Measurements from ENCODE around the gene KCNQ2. TPM values are rescaled to one million over a fixed set of nuclear protein-coding genes. Genes with fewer than 3 reads are reported as not detected.

KCNQ2 gene
- total RNA-seq, 1 experiment from 2014 or later, result not detected

DNA sequence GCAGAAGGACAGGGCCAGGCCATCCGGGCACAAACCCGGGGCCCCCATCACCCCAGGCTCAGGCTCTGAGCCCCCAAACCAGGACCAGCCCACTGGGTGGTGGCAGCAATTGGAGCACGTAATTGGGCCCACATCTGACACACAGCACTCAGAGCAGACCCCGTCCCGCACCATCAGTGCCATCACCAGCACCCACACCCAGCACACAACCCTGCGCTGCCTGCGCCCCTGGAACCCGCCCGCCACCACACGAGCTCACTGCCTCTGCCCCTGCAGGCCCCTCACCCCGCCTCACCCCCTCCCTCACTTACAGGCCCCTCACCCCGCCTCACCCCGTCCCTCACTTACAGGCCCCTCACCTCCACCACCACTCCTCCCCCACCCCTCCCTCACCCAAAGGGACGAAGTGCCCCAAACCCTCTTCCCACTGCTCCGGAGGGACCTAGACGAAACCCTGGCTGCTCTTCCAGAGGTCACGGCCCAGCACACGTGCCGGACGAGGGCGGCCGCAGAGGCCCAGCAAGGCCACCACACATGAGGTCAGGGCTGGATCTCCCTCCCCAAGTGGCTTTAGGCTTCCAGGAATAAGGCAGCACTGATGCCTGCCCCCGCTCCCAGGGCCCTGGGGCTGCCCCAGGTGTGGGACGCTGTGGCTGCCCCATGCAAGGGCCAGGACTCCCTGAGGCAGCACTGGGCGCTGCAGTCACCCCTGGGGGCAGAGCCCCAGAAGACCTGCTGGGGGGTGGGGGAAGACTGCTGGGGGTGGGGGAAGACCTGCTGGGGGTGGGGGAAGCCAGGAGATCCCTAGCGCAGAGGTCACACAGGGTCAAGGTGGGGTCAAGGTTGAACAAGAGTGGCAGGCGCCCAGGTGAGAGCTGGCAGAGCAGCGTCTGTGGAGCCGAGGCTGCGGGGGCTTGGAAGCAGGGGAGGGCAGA, 22.4 kb downstream of the KCNQ2 start:
- H3K27me3 ChIP-seq, result peaks cover 65% of the 10 kb centered on the region
- H3K4me1 ChIP-seq, result peaks cover 6% of the 10 kb centered on the region; the same call in 1 of the 2 replicates
- H3K36me3 ChIP-seq, result no peaks in the 10 kb centered on the region
- H3K4me3 ChIP-seq, result no peak overlapping the region
- DNase-seq, result no peak
- no peaks in the 10 kb centered on the region for H3K9me3 ChIP-seq (replicated peaks)
- no peak overlapping the region for H3K27ac ChIP-seq

DNA sequence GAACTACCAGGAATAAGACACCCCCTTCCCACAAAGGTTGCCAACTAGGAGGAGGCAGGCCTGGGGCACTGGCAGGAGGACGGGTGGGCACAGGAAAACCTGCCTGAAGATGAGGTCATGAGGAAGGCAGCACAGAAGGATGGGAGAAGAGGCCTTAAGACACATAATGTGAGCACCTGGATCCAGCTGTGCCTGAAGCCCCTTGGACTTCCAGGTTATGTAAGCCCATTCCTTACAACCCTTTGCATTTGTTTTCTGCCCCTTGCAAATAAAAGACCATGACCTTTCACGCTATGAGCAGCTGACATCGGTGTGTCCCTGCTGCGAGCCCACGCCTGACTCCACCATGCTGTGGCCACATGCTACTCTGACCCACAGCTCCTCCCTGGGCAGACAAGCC, 23.4 kb downstream of the KCNQ2 start:
- H3K4me1 ChIP-seq, result no peaks in the 10 kb centered on the region
- H3K36me3 ChIP-seq, result no peaks in the 10 kb centered on the region
- H3K4me3 ChIP-seq, result no peak overlapping the region
- no peak for DNase-seq
- no peak overlapping the region for H3K27ac ChIP-seq
- no peaks in the 10 kb centered on the region for H3K9me3 ChIP-seq (replicated peaks)
- peaks cover 55% of the 10 kb centered on the region for H3K27me3 ChIP-seq

DNA sequence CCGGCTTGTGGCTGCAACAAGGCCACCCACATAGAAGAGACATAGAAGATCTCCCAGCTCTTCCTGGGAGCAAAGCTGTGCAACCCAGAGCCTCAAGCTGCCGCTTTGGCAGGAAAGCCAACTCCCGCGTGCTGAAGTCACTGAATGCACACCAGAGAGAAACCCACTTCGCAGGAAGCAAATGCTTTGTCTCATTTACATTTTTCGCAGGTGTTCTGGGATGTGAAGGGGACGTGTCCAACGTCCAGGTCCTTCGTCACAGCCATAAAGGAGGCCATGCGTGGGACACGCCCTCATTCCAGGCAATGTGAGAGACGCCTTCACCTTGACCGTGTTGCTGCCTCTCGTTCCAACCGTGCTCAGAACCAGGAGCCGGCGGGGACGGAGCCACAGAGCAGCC, 24.4 kb downstream of the KCNQ2 start:
- H3K4me3 ChIP-seq, result no peak overlapping the region
- H3K36me3 ChIP-seq, result no peaks in the 10 kb centered on the region
- H3K9me3 ChIP-seq (replicated peaks), result no peaks in the 10 kb centered on the region
- no peaks in the 10 kb centered on the region for H3K4me1 ChIP-seq
- no peak for DNase-seq
- H3K27me3 ChIP-seq, result peaks cover 45% of the 10 kb centered on the region
- H3K27ac ChIP-seq, result no peak overlapping the region

DNA sequence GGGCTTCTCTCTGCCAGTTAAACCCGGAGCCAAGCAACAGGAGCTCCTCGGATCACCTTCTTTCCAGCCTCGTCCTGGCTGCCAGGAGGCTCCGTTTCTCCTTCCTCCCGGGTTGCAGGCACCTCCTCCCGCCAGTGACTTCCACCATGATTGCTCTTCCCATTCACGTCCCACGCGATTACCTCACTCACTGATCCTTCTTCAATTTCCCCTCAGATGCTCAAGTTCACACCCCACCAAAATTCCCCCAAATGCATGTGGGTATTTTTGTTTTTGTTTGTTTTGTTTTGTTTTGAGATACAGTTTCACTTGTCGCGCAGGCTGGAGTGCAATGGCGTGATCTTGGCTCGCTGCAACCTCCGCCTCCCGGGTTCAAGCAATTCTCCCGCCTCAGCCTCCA, 25.1 kb downstream of the KCNQ2 start:
- H3K27me3 ChIP-seq, result peaks cover 42% of the 10 kb centered on the region
- H3K4me1 ChIP-seq, result no peaks in the 10 kb centered on the region
- no peaks in the 10 kb centered on the region for H3K36me3 ChIP-seq
- DNase-seq, result no peak
- no peak overlapping the region for H3K27ac ChIP-seq
- H3K9me3 ChIP-seq (replicated peaks), result no peaks in the 10 kb centered on the region
- H3K4me3 ChIP-seq, result no peak overlapping the region

DNA sequence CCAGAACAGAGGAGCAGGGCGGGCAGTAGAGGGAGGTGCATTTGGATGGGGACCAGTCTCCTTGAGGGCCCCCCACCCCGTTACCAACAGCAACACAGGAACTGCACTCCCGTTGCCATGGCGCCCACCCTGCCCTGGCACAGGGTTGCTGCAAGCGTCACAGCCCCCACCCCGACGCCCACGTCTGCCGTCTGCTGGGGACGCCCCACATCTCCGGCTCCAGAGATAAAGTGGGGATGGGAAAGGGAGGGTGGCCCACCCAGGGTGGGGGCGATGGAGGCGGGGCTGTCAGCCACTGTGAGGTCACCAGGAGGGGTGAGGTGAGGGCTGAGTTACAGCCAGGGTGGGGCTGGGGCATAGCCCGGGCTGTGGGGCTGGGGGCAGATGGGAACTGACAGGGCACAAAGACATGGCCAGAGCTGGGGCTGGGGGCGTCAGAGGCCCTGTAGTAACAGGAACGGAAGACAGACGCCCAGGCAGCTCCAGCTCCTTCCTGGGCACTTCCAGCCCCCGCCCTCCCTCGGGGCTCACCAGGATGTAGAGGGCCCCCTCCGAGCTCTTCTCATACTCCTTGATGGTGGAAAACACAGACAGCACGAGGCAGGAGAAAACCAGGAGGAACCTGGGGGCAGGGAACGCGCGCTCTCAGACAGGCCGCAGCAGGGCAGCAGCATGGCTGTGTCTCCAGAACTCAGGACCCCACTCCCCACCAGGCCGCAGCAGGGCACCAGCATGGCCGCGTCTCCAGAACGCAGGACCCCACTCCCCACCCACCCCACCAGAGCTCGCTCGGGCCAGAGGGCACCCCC, 26.0 kb downstream of the KCNQ2 start:
- H3K9me3 ChIP-seq (replicated peaks), result no peaks in the 10 kb centered on the region
- H3K4me1 ChIP-seq, result no peaks in the 10 kb centered on the region
- DNase-seq, result no peak
- no peak overlapping the region for H3K27ac ChIP-seq
- peaks cover 33% of the 10 kb centered on the region for H3K27me3 ChIP-seq
- no peak overlapping the region for H3K4me3 ChIP-seq
- H3K36me3 ChIP-seq, result no peaks in the 10 kb centered on the region

DNA sequence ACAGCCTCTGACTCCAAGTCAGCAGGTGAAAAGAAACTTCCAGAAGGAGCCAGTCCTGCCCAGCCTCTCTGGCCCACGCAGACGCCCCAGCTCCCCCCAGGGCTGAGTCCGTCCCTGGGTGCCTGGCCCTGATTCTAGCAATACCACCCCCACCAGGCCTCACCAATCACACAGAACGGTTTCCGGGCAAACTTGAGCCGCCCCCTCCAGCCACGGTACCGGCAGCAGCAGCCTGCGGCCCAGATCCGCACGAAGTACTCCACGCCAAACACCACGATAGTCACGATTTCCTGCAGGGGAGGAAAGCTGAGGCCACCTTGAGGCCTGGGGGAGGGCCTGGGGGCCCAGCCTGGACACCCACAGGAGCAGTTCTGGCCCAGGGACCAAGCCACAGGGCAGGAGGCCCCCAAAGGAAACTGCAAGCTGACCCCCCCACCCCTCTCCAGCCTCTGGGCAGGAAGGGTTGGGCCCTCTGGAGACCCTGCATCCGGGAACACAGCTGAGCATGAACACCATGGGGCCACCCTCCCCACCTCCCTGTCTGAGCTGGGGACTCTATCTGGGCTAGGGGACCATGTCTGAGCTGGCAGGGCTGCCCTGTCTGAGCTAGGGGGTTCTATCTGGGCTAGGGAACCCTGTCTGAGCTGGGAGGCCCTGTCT, 27.2 kb downstream of the KCNQ2 start:
- H3K4me1 ChIP-seq, result no peaks in the 10 kb centered on the region
- H3K27ac ChIP-seq, result no peak overlapping the region
- H3K4me3 ChIP-seq, result no peak overlapping the region
- no peaks in the 10 kb centered on the region for H3K36me3 ChIP-seq
- no peaks in the 10 kb centered on the region for H3K9me3 ChIP-seq (replicated peaks)
- no peak for DNase-seq
- H3K27me3 ChIP-seq, result peaks cover 41% of the 10 kb centered on the region

DNA sequence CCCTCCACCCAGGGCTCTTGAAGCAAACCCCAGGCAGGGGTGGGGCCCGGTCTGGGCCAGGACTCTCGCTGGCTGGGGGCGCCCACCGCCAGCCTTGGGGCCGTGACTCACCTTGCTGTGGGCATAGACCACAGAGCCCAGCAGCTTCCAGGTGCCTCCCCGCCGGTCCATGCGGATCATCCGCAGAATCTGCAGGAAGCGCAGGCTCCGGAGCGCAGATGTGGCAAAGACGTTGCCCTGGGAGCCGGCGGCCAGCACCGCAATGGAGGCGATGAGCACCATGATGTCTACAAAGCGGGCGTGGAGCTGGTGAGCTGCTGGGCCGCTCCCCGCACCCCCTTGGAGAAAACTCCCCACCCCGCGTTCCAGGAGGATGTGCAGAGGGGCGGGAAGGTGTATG, 27.9 kb downstream of the KCNQ2 start:
- no peak for DNase-seq
- no peaks in the 10 kb centered on the region for H3K36me3 ChIP-seq

DNA sequence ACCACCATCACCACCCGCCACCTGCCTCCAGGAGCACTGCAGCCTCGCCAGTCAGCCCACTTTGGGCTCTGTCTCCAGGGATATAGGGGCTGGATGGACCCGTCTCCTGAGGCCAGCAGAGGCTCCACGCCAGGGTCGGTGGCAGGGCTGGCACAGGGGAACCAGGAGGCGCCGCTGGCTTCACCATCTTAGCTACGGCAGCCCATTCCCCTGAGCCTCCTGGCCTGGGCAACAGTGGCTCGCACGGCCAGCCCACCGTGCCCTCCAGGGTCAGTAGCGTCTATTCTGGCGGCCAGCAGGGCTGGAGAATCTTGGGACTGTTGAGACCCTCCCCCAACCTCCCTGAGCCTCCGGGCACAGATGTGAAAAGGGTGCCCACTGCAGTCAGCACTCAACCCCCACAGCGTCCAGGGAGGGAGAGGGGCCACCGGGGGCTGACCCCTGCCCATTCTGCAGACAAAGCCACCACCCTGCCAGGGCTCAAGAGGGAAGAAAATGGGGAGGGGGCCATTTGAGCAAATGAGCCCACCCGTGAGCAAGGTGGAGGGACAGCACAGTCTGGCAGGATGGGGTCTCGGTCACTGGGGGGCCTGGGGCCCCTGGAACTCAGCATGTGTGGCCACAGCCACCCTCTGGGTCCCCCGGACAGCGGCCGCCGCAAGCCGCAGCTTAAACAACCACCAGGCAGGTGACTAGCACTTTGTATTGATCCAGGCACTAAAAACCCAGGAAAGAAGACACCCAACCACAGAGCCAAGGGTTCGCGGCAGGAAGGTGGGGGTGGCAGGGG, 28.7 kb downstream of the KCNQ2 start:
- Histone ChIP-seq H3K27ac (no peak overlapping the region), H3K36me3 (no peaks in the 10 kb centered on the region), H3K4me3 (no peak overlapping the region), H3K9me3 (replicated peaks) (no peaks in the 10 kb centered on the region), H3K4me1 (no peaks in the 10 kb centered on the region), H3K27me3 (peaks cover 41% of the 10 kb centered on the region)
- DNase-seq, result no peak

More for the DNA sequence above, 27.9 kb downstream of the KCNQ2 start:
- H3K27me3 ChIP-seq, result peaks cover 48% of the 10 kb centered on the region
- no peak overlapping the region for H3K27ac ChIP-seq
- no peak overlapping the region for H3K4me3 ChIP-seq
- H3K9me3 ChIP-seq (replicated peaks), result no peaks in the 10 kb centered on the region
- H3K4me1 ChIP-seq, result no peaks in the 10 kb centered on the region

DNA sequence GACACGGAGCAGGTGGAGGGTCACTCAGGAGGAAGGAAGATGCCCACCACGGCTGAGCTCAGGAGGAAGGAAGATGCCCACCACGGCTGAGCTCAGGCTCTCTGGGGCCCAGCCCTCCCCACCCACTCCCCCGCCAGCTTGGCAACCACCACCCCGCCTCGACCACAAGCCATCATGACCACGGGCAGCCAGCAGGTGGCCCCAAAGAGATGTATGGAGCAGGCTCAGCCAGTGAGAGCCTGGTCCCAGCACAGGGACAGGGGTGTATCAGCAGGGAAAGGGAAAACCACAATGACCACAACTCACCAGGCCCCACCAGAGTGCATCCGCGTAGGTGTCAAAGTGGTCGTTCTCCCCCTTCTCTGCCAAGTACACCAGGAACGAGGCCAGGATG, 30.4 kb downstream of the KCNQ2 start:
- Histone ChIP-seq H3K36me3 (no peaks in the 10 kb centered on the region), H3K27me3 (peaks cover 31% of the 10 kb centered on the region), H3K27ac (no peak overlapping the region), H3K4me3 (no peak overlapping the region), H3K9me3 (replicated peaks) (no peaks in the 10 kb centered on the region), H3K4me1 (no peaks in the 10 kb centered on the region)
- peak; percentile 80 to 82 for DNase-seq

DNA sequence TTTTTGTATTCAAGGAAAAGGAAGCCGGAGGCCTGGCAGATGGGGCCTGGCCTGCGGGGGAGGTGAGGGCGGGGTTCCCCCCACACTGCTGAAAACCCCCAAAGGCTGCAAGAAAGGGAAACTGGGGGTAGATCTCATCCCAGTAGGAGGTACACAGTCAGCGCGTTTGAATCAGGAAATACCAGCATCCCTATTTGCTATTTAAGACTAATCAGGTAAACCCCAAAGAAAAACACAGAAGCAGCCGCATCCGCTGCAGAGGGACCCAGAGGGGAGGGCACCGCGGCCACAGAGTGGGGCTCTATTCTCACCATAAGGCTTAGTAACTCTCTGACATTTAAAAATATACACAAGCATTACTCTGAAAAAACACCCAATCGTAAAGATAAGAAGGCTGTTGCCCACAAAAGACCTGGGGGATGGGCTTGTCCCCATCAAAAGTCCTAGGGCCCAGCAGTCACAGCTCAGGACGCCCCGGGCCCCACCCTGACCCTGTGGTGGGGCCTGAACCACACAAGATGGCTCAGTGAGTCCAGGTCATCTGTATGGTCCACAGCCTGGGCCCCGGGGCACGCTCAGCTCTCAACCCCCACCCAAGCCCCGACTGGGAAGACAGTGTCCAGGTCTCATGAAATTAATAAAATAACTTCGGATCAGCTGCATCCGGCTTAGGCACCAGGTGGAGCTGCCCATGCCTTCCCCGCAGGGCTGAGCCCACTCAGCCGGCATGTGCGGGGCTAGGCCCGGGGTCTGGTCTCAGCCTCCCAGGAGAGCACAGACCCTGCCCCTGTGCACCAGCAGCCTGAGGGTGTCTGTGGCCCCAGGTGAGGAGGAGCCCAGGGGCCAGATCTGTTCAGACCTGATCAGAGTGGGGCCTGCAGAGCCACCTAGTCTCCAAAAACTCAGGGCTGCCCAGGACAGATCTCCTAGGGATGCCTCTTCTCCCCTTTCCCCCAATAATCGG, 31.0 kb downstream of the KCNQ2 start:
- no peaks in the 10 kb centered on the region for H3K9me3 ChIP-seq (replicated peaks)
- no peak overlapping the region for H3K4me3 ChIP-seq
- H3K36me3 ChIP-seq, result no peaks in the 10 kb centered on the region
- no peaks in the 10 kb centered on the region for H3K4me1 ChIP-seq
- H3K27me3 ChIP-seq, result peaks cover 29% of the 10 kb centered on the region
- no peak overlapping the region for H3K27ac ChIP-seq
- DNase-seq, result no peak

DNA sequence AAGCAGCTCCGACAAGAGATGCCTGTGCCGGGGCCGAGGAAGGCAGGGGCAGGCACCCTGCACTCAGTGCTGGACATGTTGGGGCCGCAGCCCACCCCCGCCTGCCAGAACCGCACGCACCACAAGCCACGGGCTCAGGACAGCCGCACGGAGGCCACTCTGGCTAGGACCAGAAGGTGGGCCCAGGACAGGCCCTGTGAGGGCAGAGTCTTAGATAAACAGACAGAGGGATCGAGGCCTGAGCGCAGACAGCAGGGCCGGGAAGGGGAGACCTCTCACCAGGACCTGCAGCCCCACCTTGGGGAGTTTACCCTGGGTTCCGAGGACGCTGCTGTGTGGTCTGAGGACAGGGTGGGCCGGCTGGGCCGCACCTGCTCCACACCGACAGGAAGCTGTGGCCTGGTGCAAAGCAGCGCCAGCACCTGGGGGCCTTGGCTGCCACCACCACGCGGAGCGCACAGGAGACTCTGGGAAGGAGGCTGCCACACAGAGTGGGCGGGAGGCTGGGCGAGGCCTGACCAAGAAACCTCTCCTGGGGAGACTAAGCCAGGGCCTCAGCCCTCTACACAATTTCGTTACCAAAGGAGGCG, 32.0 kb downstream of the KCNQ2 start:
- H3K27ac ChIP-seq, result no peak overlapping the region
- no peaks in the 10 kb centered on the region for H3K36me3 ChIP-seq
- H3K4me3 ChIP-seq, result no peak overlapping the region
- H3K9me3 ChIP-seq (replicated peaks), result no peaks in the 10 kb centered on the region
- peaks cover 25% of the 10 kb centered on the region for H3K27me3 ChIP-seq
- no peak for DNase-seq
- no peaks in the 10 kb centered on the region for H3K4me1 ChIP-seq

DNA sequence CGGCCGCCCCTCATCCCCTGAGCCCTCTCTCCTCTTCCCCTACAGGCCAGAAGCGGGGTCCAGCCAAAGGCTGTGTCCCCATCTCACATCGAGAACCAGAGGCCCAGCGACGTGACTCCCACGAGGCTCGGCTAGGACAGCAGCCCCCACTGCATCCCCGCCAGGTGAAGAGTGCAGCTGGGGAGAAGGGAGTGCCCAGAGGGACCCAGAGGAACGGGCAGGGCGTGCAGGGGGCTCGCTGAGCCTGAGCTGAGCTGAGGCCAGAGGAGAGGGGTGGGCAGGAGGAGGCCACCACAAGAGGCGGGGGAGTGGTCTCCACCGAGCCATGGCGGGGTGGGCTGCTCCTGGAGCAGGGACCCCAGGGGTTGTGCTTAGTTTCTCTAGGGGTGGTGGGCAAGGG, 32.6 kb downstream of the KCNQ2 start:
- Histone ChIP-seq H3K4me3 (no peak overlapping the region), H3K4me1 (no peaks in the 10 kb centered on the region), H3K36me3 (no peaks in the 10 kb centered on the region), H3K9me3 (replicated peaks) (no peaks in the 10 kb centered on the region), H3K27me3 (peaks cover 25% of the 10 kb centered on the region), H3K27ac (no peak overlapping the region)
- DNase-seq, result no peak

DNA sequence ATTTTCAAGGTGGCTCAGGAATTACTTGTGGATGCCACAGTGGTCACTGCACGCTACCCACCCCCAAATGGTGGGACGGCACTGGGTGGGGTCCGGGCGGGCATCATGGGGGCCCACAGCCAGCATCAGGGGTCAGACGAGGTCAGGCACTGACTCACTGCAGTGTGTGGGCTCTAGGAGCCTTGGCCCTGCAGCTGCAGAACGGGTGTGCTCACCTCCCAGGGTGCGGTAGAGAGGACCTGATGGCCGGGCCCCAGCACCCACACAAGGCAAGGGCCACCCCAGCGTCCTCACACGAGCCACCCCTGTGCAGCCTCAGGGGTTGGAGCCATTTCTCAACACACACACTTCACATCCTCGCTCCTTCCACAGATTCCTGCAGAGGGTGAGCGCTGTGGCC, 34.3 kb downstream of the KCNQ2 start:
- Histone ChIP-seq H3K27me3 (peaks cover 25% of the 10 kb centered on the region), H3K27ac (no peak overlapping the region), H3K4me3 (no peak overlapping the region), H3K4me1 (no peaks in the 10 kb centered on the region), H3K9me3 (replicated peaks) (no peaks in the 10 kb centered on the region), H3K36me3 (no peaks in the 10 kb centered on the region)
- no peak for DNase-seq

Measured in SJCRH30 (cell line).